PC-9 (cell line): ENCODE results near the gene HBQ1.
"Not testable (repeated sequence)": the region's sequence is repeated elsewhere in the genome, so short reads cannot be mapped to it uniquely, and the experiment has no call there.

Experiments
- EZH2 ChIP-seq: fragments of 200-600 bp; sonication (generic); IDR thresholded peaks from 2 replicates; pipeline ENCODE4 v1.8.0; 2017; ENCODE audit warnings: antibody characterized with exemption, low read depth
- TF ChIP-seq, protein P1 (sequence below): fragments of 200-600 bp; sonication (generic); conservative IDR thresholded peaks from 2 replicates; pipeline ENCODE4 v1.6.1; 2017; ENCODE audit warnings: mixed run types, antibody characterized with exemption, mild to moderate bottlenecking, moderate library complexity

DNA sequence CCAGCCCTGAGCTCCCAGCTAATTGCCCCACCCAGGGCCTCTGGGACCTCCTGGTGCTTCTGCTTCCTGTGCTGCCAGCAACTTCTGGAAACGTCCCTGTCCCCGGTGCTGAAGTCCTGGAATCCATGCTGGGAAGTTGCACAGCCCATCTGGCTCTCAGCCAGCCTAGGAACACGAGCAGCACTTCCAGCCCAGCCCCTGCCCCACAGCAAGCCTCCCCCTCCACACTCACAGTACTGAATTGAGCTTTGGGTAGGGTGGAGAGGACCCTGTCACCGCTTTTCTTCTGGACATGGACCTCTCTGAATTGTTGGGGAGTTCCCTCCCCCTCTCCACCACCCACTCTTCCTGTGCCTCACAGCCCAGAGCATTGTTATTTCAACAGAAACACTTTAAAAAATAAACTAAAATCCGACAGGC is 10.2 kb upstream of the HBQ1 start:
- TF ChIP-seq, protein P1, sequence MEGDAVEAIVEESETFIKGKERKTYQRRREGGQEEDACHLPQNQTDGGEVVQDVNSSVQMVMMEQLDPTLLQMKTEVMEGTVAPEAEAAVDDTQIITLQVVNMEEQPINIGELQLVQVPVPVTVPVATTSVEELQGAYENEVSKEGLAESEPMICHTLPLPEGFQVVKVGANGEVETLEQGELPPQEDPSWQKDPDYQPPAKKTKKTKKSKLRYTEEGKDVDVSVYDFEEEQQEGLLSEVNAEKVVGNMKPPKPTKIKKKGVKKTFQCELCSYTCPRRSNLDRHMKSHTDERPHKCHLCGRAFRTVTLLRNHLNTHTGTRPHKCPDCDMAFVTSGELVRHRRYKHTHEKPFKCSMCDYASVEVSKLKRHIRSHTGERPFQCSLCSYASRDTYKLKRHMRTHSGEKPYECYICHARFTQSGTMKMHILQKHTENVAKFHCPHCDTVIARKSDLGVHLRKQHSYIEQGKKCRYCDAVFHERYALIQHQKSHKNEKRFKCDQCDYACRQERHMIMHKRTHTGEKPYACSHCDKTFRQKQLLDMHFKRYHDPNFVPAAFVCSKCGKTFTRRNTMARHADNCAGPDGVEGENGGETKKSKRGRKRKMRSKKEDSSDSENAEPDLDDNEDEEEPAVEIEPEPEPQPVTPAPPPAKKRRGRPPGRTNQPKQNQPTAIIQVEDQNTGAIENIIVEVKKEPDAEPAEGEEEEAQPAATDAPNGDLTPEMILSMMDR = not testable (repeated sequence)
- TF ChIP-seq EZH2 = not testable (repeated sequence)
